Activated CD8-positive, alpha-beta memory T cell treated with anti-CD3 and anti-CD28 coated beads for 24 hours (primary cell): ENCODE data around the gene WBP1L.
A peak's percentile ranks its signal among the peaks of the same experiment; 100 is the strongest.
"Not testable (repeated sequence)": the region's sequence is repeated elsewhere in the genome, so short reads cannot be mapped to it uniquely, and the experiment has no call there.

Experiments
- DNase-seq: peaks from one replicate; pipeline ENCODE4 v3.0.0-alpha.2; 2020

Gene WBP1L

DNA sequence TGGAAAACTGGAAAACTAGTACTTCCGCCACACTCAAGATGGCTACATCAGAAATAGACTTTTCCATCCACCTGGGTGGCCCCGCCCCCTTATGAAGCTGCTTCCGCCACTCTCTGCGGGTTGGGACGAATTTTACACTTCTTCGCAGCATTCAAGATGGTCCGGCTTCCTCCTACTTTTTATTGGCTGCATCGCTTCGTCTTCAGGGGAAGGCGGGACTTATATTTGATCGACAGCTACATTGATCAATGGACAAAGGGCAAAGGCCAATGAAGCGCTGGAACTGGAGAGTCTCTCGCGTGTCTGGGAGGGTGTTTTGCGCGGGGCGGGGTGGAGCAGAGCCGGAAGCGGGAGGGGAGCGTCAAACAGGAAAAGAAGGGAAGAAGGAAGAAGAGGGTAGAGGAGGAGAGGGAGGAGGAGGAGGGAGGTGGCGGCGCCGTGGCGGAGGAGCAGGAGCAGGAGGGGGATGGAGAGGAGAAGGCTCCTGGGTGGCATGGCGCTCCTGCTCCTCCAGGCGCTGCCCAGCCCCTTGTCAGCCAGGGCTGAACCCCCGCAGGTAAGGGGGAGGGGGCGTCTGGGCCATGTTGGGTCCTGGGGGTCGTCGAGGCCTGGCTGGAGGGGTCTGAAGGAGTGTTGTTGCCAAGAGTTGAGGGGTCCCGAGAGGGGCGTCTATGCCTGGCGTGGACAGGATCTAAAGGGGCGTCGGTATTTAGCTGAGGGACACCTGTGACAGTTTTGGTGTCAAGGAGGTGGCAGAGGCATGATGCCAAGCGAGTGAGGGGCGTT, at the start of gene WBP1L:
TSS of gene WBP1L (plus strand) at position 361 of the 786 bp plus-strand sequence. CDS start at position 467, 106 bp downstream.
- DNase-seq, result peak; percentile 94

GRCh38 chr10:102695401-102695800, 48.3 kb upstream of the WBP1L start:
- not testable (repeated sequence) for DNase-seq

- DNase-seq, result no peak
Measured at GRCh38 chr10:102696736-102697135, 47.0 kb upstream of the WBP1L start.

- DNase-seq, result no peak
Measured at GRCh38 chr10:102698894-102699293, 44.9 kb upstream of the WBP1L start.

- no peak for DNase-seq
Measured at GRCh38 chr10:102701272-102701671, 42.5 kb upstream of the WBP1L start.

- DNase-seq, result no peak
Measured at GRCh38 chr10:102701796-102702195, 42.0 kb upstream of the WBP1L start.

DNA sequence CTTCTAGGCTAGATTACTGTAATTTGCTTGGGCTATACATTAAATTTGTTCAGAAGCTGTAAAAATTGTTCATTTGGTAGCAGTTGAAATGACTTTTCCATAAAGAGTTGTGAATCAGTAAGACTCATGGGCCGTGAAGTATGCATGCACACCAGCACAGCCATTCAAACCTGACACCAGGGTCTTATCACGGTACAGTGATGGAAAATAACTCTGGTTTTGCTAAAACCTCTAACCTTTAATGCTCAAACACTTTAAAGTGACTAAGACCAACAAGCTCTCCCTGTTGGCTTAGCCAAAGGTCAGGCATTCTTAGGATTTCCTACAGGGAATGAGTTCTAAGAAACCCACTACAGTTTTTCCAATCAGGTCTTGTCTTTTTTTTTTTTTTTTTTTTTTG, 41.0 kb upstream of the WBP1L start:
- DNase-seq, result no peak

GRCh38 chr10:102704915-102705314, 38.8 kb upstream of the WBP1L start:
- DNase-seq, result no peak

- no peak for DNase-seq
Measured at GRCh38 chr10:102705531-102705930, 38.2 kb upstream of the WBP1L start.

DNA sequence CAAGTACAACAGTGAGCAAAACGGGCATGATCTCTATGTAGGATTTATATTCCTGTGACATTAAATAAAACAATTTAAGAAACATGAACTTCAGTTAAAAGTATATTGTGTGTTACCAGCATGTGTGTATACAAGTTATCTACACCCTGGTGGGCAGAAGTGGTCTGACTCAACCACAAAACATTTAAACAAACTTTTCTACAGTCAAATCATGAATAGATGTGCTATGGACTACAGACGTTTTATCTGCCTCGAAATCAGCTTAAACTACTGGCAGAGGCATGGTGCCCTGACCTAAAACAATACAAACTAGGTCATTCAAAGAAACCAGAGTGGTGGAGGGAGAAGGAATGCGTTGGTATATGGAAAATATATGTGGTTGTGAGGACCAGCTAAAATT, 33.1 kb upstream of the WBP1L start:
- DNase-seq, result no peak

DNA sequence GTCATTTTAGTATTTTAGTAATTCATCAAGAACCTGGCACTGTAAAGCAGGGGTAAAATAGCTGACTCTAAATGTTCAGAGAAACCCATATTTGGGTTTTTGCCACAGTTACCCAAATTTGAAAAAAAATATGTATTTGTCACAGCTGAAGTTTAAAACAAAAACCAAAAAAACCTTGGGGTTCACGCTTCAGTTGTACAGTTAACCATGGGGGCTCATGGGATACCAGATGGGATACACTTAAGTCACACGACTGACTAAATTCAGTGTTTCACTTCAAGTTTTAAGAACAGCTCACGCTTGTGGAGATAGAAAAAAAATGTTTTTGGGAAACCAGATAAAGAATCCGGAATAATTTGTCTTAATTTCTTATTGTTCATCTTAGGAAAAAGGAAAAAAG, 31.7 kb upstream of the WBP1L start:
- DNase-seq, result no peak

DNA sequence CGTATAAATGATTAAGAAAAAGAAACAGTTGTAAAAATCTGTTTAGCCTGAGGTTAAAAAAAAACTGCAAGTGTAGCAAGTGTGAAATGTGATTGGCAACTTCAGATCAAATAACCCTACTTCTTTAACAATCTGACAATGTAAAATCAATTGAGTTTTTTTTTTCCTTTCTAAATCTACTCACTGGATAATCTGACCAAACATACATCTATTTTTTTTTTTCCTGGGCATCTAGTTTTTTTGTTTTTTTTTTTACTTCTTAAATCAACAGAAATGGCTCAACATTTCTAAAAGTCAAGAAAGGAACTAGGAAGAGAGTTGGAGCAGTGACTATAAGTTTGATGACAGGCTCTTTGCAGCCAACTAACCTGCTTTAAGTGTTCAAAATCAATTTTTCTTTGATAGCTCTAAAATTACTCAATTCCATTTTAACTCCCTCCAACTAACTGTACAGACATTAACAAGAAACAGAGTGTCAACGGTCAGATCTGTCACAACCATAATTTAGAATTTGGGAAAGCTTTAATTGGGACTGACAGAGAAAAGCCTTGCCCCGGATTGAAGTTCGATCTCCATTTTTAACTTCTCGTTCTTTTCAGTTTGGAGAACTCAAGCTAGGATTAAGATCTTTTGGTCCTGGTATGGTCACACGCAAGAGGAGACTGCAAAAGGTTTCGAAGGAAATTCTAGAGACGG, 30.8 kb upstream of the WBP1L start:
- DNase-seq, result no peak

DNA sequence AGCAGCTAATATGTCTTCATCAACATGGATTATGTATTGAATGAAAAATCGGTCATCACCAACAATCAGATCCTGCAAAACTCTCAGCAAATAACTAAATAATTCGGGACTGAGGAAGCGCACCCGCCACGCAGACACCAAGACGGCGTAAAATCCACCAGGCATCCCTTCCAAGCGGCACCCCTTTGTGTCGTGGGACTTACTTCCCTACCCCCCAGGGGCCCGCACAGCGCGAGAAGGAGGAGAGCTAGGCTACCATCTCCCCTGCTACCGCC, 30.3 kb upstream of the WBP1L start:
- DNase-seq, result no peak

GRCh38 chr10:102713814-102714620, 29.7 kb upstream of the WBP1L start, which contains the start of gene ARL3:
Gene ARL3, minus strand, starts transcription at chr10:102714397. Its CDS starts 122 bp downstream, at chr10:102714275.
- peak; percentile 98 for DNase-seq

DNA sequence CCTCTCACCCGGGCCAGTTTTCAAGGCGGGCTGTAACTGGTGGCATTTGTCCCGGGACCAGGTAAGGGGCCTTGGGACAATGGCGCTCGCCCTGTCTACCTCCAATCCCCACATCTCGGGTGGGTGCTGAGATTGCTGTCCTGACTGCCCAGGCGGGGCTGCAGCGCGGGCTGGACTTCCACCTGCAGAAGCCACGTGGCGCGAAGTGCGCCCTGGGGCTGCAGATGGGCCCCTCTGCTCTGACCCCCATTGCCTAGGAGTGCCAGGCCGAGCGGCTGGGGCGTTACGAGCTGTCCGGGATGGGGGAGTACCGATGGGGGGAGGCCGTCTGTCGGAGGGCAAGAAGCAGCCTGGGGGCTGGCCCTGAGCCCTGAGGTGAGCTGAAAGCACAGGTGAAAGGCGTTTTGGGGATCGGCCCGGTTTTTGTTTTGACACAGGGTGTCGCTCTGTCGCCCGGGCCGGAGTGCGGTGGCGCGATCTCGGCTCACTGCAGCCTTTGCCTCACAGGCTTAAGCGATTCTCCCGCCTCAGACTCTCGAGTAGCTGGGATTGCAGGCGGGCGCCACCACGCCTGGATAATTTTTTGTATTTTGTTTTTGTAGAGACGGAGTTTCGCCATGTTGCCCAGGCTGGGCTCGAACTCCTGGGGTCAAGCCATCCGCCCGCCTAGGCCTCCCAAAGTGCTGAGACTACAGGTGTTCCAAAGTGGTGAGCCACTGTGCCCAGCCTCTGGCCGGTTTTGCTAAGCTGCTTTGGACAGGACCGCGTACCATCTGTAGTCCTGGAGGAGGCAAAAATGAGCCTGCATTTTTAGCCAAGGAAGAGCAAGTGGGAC, 28.9 kb upstream of the WBP1L start, which contains the start of gene SFXN2:
TSS of gene SFXN2 (plus strand) at position 16 of the 835 bp plus-strand sequence. CDS start 12,001 bp downstream, outside the sequence.
- no peak for DNase-seq

- peak; percentile 48 for DNase-seq
Measured at GRCh38 chr10:102715880-102716279, 27.9 kb upstream of the WBP1L start.

- peak; percentile 5 for DNase-seq
Measured at GRCh38 chr10:102716900-102717565, 26.7 kb upstream of the WBP1L start.

GRCh38 chr10:102718220-102718619, 25.5 kb upstream of the WBP1L start:
- no peak for DNase-seq

DNA sequence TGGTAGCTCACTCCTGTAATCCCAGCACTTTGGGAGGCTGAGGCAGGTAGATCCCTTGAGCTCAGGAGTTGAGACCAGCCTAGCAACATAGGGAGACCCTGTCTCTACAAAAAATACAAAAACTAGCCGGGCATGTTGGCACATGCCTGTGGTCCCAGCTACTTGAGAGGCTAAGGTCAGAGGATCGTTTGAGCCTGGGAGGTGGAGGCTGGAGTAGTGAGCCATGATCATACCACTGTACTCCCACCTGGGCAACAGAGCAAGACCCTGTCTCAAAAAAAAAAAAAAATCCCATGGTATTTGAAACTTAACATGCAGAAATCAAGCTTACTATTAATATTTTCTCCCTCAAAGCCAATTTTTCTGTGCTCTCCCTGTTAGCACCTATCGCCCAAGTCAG, 23.4 kb upstream of the WBP1L start:
- DNase-seq, result no peak

- DNase-seq, result no peak
Measured at GRCh38 chr10:102720775-102721301, 22.9 kb upstream of the WBP1L start.

- no peak for DNase-seq
Measured at GRCh38 chr10:102721954-102722353, 21.8 kb upstream of the WBP1L start.

GRCh38 chr10:102723989-102724388, 19.8 kb upstream of the WBP1L start:
- no peak for DNase-seq
